IPS DF 4.7 (cell line): ENCODE results near the gene IL1RAPL2.
A peak's percentile ranks its signal among the peaks of the same experiment; 100 is the strongest.
"Not testable (repeated sequence)": the region's sequence is repeated elsewhere in the genome, so short reads cannot be mapped to it uniquely, and the experiment has no call there.

Experiments
- DNase-seq: peaks from one replicate; pipeline ENCODE4 v3.0.0-alpha.2; 2013; ENCODE audit warnings: low spot score; ENCODE audit errors: extremely low read depth

The IL1RAPL2 gene

GRCh38 chrX:104854188-104854587 is 288.2 kb downstream of the IL1RAPL2 start:
- no peak for DNase-seq

GRCh38 chrX:104854790-104855340 is 288.9 kb downstream of the IL1RAPL2 start:
- DNase-seq, result no peak

GRCh38 chrX:104863466-104863865 is 297.5 kb downstream of the IL1RAPL2 start:
- DNase-seq, result no peak

GRCh38 chrX:104864296-104864695 is 298.3 kb downstream of the IL1RAPL2 start:
- no peak for DNase-seq

- no peak for DNase-seq
Measured at GRCh38 chrX:104877504-104877903, 311.5 kb downstream of the IL1RAPL2 start.

GRCh38 chrX:104902070-104902469 is 336.1 kb downstream of the IL1RAPL2 start:
- no peak for DNase-seq

- not testable (repeated sequence) for DNase-seq
Measured at GRCh38 chrX:104909694-104910093, 343.7 kb downstream of the IL1RAPL2 start.

- DNase-seq, result no peak
Measured at GRCh38 chrX:104913348-104913747, 347.3 kb downstream of the IL1RAPL2 start.

GRCh38 chrX:104914686-104915085 is 348.7 kb downstream of the IL1RAPL2 start:
- not testable (repeated sequence) for DNase-seq

GRCh38 chrX:104918122-104918521 is 352.1 kb downstream of the IL1RAPL2 start:
- no peak for DNase-seq

- DNase-seq, result no peak
Measured at GRCh38 chrX:104921584-104922205, 355.7 kb downstream of the IL1RAPL2 start.

- DNase-seq, result peak; percentile 72
Measured at GRCh38 chrX:104922206-104922621, 356.2 kb downstream of the IL1RAPL2 start.

GRCh38 chrX:104929324-104929723 is 363.3 kb downstream of the IL1RAPL2 start:
- no peak for DNase-seq

GRCh38 chrX:104935581-104935980 is 369.6 kb downstream of the IL1RAPL2 start:
- DNase-seq, result no peak

GRCh38 chrX:104953251-104953650 is 387.3 kb downstream of the IL1RAPL2 start:
- no peak for DNase-seq

- DNase-seq, result no peak
Measured at GRCh38 chrX:104961926-104962325, 395.9 kb downstream of the IL1RAPL2 start.

GRCh38 chrX:104968241-104968640 is 402.2 kb downstream of the IL1RAPL2 start:
- DNase-seq, result no peak

GRCh38 chrX:104972737-104973136 is 406.7 kb downstream of the IL1RAPL2 start:
- DNase-seq, result no peak

GRCh38 chrX:104987063-104987462 is 421.1 kb downstream of the IL1RAPL2 start:
- DNase-seq, result no peak

GRCh38 chrX:104988038-104988437 is 422.0 kb downstream of the IL1RAPL2 start:
- DNase-seq, result no peak

GRCh38 chrX:104995546-104995945 is 429.5 kb downstream of the IL1RAPL2 start:
- DNase-seq, result no peak

GRCh38 chrX:105006103-105006502 is 440.1 kb downstream of the IL1RAPL2 start:
- no peak for DNase-seq

- no peak for DNase-seq
Measured at GRCh38 chrX:105006996-105007395, 441.0 kb downstream of the IL1RAPL2 start.
